Uterus (tissue), 2 donors: ENCODE data around the gene ARCN1.

Source experiments
- CTCF ChIP-seq, 4 experiments: fragments of 200-600 bp in 2 of 4; fragments of 450-650 bp in 2 of 4; sonication (generic) in 2 of 4; IDR thresholded peaks; one replicate each; pipeline ENCODE4 v1.5.1; 2016 to 2019; ENCODE audit warnings: antibody characterized with exemption in 4 of 4, mild to moderate bottlenecking in 2 of 4, moderate library complexity in 1 of 4
- POLR2A ChIP-seq, 2 donors: fragments of 450-650 bp; IDR thresholded peaks; one replicate each; pipeline ENCODE4 v1.6.1; 2016; ENCODE audit warnings: antibody characterized with exemption in 2 of 2, mild to moderate bottlenecking in 1 of 2, moderate library complexity in 1 of 2

- TF ChIP-seq CTCF (IDR thresholded peaks at IDR 0.05) = no peak
- TF ChIP-seq POLR2A (IDR thresholded peaks at IDR 0.05) = no peak
Measured at GRCh38 chr11:118635237-118635591, 63.0 kb downstream of the ARCN1 start.
